ENCODE data around the gene SLC13A3. TPM values are rescaled to one million over a fixed set of nuclear protein-coding genes. Genes with fewer than 3 reads are reported as not detected.

The SLC13A3 gene
- total and polyA plus RNA-seq, 8 donors = 2.4 to 10.4 (median 8.8) TPM

DNA sequence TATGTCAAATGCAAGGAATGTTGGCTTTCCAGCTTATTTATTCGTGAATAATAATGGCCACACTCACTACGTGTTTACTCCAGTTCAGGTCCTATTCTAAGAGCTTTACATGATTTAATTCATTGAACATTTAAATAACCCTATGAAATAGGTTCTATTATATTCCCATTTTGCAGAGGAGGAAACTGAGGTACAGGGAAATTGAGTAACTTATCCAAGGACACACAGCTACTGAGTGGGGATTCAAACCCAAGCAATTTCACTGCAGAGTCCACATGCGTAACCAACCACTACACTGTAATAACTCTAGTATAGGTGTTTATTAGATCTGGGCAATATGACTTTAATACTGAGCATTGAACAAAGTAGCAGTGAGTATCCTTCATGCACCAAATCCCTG is 12.3 kb upstream of the SLC13A3 start:
- Histone ChIP-seq H3K36me3 (no peaks in the 10 kb centered on the region), H3K27ac (no peak overlapping the region), H3K27me3 (no peaks in the 10 kb centered on the region), H3K4me1 (no peaks in the 10 kb centered on the region), H3K4me3 (no peak overlapping the region), H3K9me3 (no peaks in the 10 kb centered on the region)
- ATAC-seq = no peak
- TF ChIP-seq, protein P1, sequence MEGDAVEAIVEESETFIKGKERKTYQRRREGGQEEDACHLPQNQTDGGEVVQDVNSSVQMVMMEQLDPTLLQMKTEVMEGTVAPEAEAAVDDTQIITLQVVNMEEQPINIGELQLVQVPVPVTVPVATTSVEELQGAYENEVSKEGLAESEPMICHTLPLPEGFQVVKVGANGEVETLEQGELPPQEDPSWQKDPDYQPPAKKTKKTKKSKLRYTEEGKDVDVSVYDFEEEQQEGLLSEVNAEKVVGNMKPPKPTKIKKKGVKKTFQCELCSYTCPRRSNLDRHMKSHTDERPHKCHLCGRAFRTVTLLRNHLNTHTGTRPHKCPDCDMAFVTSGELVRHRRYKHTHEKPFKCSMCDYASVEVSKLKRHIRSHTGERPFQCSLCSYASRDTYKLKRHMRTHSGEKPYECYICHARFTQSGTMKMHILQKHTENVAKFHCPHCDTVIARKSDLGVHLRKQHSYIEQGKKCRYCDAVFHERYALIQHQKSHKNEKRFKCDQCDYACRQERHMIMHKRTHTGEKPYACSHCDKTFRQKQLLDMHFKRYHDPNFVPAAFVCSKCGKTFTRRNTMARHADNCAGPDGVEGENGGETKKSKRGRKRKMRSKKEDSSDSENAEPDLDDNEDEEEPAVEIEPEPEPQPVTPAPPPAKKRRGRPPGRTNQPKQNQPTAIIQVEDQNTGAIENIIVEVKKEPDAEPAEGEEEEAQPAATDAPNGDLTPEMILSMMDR (IDR thresholded peaks at IDR 0.05) = no peak
- DNase-seq = no peak
- intact Hi-C loops (cut with DNase I) = no loop called here

GRCh38 chr20:46661659-46662058 is 10.4 kb upstream of the SLC13A3 start:
- intact Hi-C loops (cut with DNase I) = no loop called here
- no peaks in the 10 kb centered on the region for H3K36me3 ChIP-seq
- no peak for ATAC-seq
- H3K27me3 ChIP-seq = no peaks in the 10 kb centered on the region
- no peak overlapping the region for H3K27ac ChIP-seq
- no peak for DNase-seq
- TF ChIP-seq, protein P1 (IDR thresholded peaks at IDR 0.05) = no peak
- H3K9me3 ChIP-seq = no peaks in the 10 kb centered on the region
- no peak overlapping the region for H3K4me3 ChIP-seq
- no peaks in the 10 kb centered on the region for H3K4me1 ChIP-seq

DNA sequence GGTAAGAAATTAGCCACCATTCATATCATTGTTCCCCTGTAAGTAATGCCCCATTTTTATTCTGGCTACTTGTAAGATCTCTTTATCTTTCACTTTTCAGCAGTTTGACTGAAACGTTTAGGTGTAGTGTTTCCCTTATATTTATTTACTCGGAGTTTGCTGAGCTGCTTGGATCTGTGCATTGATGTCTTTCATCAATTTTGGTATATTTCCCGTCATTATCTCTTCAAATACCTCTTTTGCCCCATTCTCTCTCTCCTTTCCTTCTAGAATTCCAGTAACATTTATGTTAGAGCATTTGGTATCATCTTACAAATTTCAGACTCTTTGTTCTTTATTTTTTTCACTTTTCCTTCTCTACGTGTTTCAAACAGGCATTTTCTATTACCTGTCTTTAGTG is 9.2 kb upstream of the SLC13A3 start:
- H3K27ac ChIP-seq = no peak overlapping the region
- DNase-seq = no peak
- H3K4me3 ChIP-seq = no peak overlapping the region
- H3K9me3 ChIP-seq = no peaks in the 10 kb centered on the region
- H3K36me3 ChIP-seq = no peaks in the 10 kb centered on the region
- H3K27me3 ChIP-seq = no peaks in the 10 kb centered on the region
- no peak for ATAC-seq
- TF ChIP-seq, protein P1 (IDR thresholded peaks at IDR 0.05) = no peak
- no peaks in the 10 kb centered on the region for H3K4me1 ChIP-seq
- intact Hi-C loops (cut with DNase I) = no loop called here

DNA sequence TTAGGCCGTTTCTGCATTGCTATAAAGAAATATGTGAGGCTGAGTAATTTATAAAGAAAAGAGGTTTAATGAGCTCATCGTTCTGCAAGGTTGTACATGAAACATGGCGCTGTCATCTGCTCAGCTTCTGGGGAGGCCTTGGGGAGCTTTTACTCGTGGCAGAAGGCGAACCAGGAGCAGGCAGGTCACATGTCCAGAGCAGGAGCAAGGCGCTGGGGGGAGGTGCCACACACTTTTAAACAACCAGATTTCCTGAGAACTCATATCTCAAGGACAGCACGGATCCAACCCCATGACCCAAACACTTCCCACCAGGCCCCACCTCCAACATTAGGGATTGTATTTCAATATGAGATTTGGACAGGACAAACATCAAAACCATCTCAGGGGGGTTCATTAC is 6.4 kb upstream of the SLC13A3 start:
- Histone ChIP-seq H3K4me1 (no peaks in the 10 kb centered on the region), H3K9me3 (no peaks in the 10 kb centered on the region), H3K36me3 (no peaks in the 10 kb centered on the region), H3K4me3 (no peak overlapping the region), H3K27ac (no peak overlapping the region), H3K27me3 (peaks cover 0 to 14% of the 10 kb centered on the region in 2 donors)
- TF ChIP-seq, protein P1 (IDR thresholded peaks at IDR 0.05) = no peak
- intact Hi-C loops (cut with DNase I) = no loop called here
- ATAC-seq (no peak), DNase-seq (no peak)

- DNase-seq = no peak
- intact Hi-C loops (cut with DNase I) = no loop called here
- Histone ChIP-seq H3K27me3 (peaks cover 0 to 18% of the 10 kb centered on the region in 2 donors), H3K36me3 (no peaks in the 10 kb centered on the region), H3K9me3 (no peaks in the 10 kb centered on the region), H3K27ac (no peak overlapping the region), H3K4me3 (no peak overlapping the region), H3K4me1 (no peaks in the 10 kb centered on the region)
- TF ChIP-seq, protein P1 (IDR thresholded peaks at IDR 0.05) = no peak
- no peak for ATAC-seq
These were observed 5.9 kb upstream of the SLC13A3 start for GRCh38 chr20:46657137-46657536.
